Tibial artery (tissue), 4 donors: ENCODE results near the gene ECI1.

Experiments
- DNase-seq, 2 donors: peaks; one replicate each; pipeline ENCODE4 v3.0.0-alpha.2; 2019
- H3K27ac ChIP-seq, 2 donors: fragments of 200-600 bp; sonication (generic) in 1 of 2; 1 replicate in 1 of 2; 2 replicates in 1 of 2; pipeline ENCODE4 v1.5.1; 2018 to 2019; ENCODE audit warnings: mild to moderate bottlenecking in 1 of 2
- H3K27me3 ChIP-seq, 2 donors: fragments of 200-600 bp; sonication (generic) in 1 of 2; one replicate each; pipeline versions ENCODE4 v1.5.1 to v1.6.0; 2016 to 2019
- H3K36me3 ChIP-seq, 3 donors: fragments of 200-600 bp; sonication (generic) in 2 of 3; one replicate each; pipeline ENCODE4 v1.5.1; 2016 to 2019; ENCODE audit warnings: mild to moderate bottlenecking in 2 of 3
- H3K4me1 ChIP-seq, 4 donors: fragments of 200-600 bp; sonication (generic) in 2 of 4; 1 replicate in 3 of 4; 2 replicates in 1 of 4; pipeline ENCODE4 v1.5.1; 2016 to 2019
- H3K4me3 ChIP-seq, 2 donors: fragments of 200-600 bp; sonication (generic) in 1 of 2; 1 replicate in 1 of 2; 2 replicates in 1 of 2; pipeline ENCODE4 v1.5.1; 2018 to 2019; ENCODE audit warnings: mild to moderate bottlenecking in 2 of 2
- H3K9me3 ChIP-seq, 3 donors: fragments of 200-600 bp; sonication (generic) in 1 of 3; one replicate each; pipeline ENCODE4 v1.5.1; 2016 to 2019
- intact Hi-C: fragments of 100-400 bp; cut with DNase I; formaldehyde crosslinking; loops from one replicate; pipeline ENCODE4 v1.15.0; 2023; ENCODE audit warnings: low total_unique reads
- TF ChIP-seq, protein P1 (sequence below), 2 experiments: fragments of 200-600 bp in 1 of 2; fragments of 450-650 bp in 1 of 2; IDR thresholded peaks; one replicate each; pipeline ENCODE4 v1.5.1; 2017 to 2019; ENCODE audit warnings: antibody characterized with exemption in 2 of 2, mild to moderate bottlenecking in 1 of 2, moderate library complexity in 1 of 2

ECI1 gene

DNA sequence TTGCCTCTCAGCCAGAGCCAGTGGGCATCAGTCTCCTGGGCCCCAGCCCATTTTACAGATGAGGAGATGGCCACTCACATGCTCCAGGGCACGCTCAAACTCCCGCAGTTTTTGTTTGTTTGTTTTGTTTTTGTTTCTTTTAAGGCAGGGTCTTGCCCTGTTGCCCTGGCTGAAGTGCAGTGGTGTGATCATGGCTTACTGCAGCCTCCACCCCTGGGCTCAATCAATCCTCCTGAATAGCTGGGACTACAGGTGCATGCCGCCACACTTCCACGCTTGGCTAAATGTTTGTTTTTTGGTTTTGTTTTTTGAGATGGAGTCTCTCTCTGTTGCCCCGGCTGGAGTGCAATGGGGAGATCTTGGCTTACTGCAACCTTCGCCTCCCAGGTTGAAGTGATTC is 24.5 kb downstream of the ECI1 start:
- H3K4me1 ChIP-seq = peaks cover 0 to 33% (median 19%) of the 10 kb centered on the region in 4 donors
- DNase-seq = no peak
- TF ChIP-seq, protein P1, sequence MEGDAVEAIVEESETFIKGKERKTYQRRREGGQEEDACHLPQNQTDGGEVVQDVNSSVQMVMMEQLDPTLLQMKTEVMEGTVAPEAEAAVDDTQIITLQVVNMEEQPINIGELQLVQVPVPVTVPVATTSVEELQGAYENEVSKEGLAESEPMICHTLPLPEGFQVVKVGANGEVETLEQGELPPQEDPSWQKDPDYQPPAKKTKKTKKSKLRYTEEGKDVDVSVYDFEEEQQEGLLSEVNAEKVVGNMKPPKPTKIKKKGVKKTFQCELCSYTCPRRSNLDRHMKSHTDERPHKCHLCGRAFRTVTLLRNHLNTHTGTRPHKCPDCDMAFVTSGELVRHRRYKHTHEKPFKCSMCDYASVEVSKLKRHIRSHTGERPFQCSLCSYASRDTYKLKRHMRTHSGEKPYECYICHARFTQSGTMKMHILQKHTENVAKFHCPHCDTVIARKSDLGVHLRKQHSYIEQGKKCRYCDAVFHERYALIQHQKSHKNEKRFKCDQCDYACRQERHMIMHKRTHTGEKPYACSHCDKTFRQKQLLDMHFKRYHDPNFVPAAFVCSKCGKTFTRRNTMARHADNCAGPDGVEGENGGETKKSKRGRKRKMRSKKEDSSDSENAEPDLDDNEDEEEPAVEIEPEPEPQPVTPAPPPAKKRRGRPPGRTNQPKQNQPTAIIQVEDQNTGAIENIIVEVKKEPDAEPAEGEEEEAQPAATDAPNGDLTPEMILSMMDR (IDR thresholded peaks at IDR 0.05) = no peak
- no peak overlapping the region for H3K4me3 ChIP-seq
- peaks cover 33 to 42% (median 42%) of the 10 kb centered on the region in 3 donors for H3K36me3 ChIP-seq
- H3K27me3 ChIP-seq = no peaks in the 10 kb centered on the region
- no peaks in the 10 kb centered on the region for H3K9me3 ChIP-seq
- intact Hi-C loops = loop anchor here (10.0 kb wide), 1 partner anchor 1492 kb away; no protein-coding TSS in a partner anchor
- no peak overlapping the region for H3K27ac ChIP-seq

DNA sequence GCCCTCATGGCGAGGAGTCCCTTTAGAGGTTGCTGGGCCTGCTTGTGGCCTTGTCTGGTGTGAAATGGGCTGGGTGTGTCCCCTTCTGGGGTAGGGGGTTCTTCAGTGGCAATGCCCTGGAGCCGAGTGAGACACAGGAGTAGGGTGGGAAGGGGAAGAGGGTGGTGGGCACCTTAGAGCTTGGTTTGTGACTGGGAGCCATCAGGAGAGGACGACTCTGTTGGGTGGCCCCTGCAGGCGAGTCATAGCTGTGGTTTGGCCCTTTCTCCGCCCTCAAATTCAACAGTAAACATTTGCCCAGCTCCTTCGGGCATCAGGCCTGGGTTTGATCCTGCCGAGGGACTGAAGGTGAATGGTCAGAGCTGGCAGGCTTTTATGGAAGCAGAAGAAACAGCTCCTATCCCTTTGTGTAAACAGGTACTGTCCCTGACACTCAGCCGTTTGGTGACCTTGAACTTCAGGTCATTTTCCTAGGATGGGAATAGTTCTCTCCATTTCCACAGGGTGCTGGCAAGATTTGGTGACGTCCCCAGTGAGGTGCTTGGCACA is 25.1 kb downstream of the ECI1 start:
- intact Hi-C loops = loop anchor here (10.0 kb wide), 1 partner anchor 1492 kb away; no protein-coding TSS in a partner anchor
- peaks cover 28 to 36% (median 36%) of the 10 kb centered on the region in 3 donors for H3K36me3 ChIP-seq

DNA sequence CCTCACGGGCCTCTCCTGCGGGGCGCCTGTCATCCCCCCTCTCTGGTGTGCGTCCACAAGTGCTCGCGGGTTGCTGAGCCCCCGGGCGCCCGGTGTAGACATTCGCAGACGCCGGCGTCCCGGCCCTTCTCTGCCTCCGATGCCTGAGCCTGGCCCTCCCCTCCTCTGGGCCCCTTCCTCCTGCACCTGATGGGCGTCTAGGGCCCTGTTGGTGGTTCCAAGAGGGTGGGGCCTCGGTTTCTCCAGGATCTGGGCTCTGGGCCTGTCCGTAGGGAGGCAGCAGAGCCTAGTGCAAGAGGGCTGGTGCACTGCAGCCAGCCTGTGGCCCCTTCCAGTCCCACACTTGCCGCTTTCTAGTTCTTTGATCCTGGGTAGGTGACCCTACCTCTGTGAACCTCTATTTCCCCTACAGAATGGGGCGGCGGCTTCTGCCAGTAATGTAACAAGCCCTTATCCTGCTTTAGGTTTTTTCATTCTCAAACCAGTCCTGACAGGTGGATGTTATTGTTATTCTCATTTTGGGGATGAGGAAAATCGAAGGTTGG is 27.4 kb downstream of the ECI1 start:
- intact Hi-C loops = loop anchor here (5.0 to 10.0 kb wide), 2 partner anchors 43 to 1489 kb away; partner anchors contain the start of gene RNPS1

More for the DNA sequence above, 25.1 kb downstream of the ECI1 start:
- no peak for DNase-seq
- Histone ChIP-seq H3K9me3 (no peaks in the 10 kb centered on the region), H3K4me1 (peaks cover 0 to 33% (median 19%) of the 10 kb centered on the region in 4 donors), H3K27ac (no peak overlapping the region), H3K4me3 (no peak overlapping the region), H3K27me3 (no peaks in the 10 kb centered on the region)
- TF ChIP-seq, protein P1 (IDR thresholded peaks at IDR 0.05) = no peak

DNA sequence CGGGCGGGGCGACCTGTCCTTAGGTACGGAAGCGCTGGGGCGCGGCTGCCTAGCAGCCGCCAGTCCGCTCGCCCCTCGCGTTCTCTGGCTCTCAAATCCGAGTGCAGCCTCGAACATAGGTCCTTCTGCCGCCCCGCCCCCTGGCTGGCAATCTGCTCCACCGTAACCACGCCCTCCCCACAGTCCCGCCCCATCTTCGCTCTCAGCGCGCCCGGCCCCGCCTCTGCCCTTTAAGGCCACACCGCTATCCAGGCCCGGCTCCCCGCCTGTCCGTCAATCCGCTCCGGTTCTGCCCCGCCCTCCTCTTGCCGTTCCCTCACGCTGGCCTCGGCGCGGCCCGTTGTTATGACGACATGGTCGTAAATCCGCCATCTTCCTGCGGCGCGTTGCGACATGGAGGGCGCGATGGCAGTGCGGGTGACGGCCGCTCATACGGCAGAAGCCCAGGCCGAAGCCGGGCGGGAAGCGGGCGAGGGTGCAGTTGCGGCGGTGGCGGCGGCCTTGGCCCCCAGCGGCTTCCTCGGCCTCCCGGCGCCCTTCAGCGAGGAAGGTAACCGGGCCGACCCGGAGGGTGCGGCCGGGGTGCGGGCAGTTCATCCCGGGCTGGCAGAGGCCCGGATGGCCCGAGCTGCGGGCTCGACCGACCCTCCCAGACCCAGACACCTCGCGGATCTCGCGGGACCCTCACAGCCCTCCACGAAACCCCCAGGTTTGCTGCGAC is 28.0 kb downstream of the ECI1 start, which contains the start of gene E4F1:
TSS of gene E4F1 (plus strand) at position 371 of the 721 bp plus-strand sequence. CDS start at position 394, 23 bp downstream.
- TF ChIP-seq, protein P1 (IDR thresholded peaks at IDR 0.05) = no peak
- Histone ChIP-seq H3K27me3 (no peaks in the 10 kb centered on the region), H3K27ac (peak within 1 kb of the TSS; percentile 83 to 85), H3K36me3 (peaks cover 4 to 7% (median 6%) of the 10 kb centered on the region in 3 donors), H3K4me1 (peaks cover 0 to 33% (median 19%) of the 10 kb centered on the region in 4 donors), H3K4me3 (peak within 1 kb of the TSS; percentile 89 to 91), H3K9me3 (no peaks in the 10 kb centered on the region)
- intact Hi-C loops = loop anchor here (5.0 to 10.0 kb wide), 2 partner anchors 44 to 1489 kb away; partner anchors contain the start of gene RNPS1
- DNase-seq = peak; percentile 99 to 100

More for the DNA sequence above, 27.4 kb downstream of the ECI1 start:
- peak; percentile 40 to 81 for DNase-seq
- TF ChIP-seq, protein P1 (IDR thresholded peaks at IDR 0.05) = no peak
- Histone ChIP-seq H3K4me1 (peaks cover 0 to 33% (median 19%) of the 10 kb centered on the region in 4 donors), H3K27me3 (no peaks in the 10 kb centered on the region), H3K36me3 (peaks cover 10 to 13% (median 13%) of the 10 kb centered on the region in 3 donors), H3K4me3 (peak overlapping the region; percentile 89 to 91), H3K9me3 (no peaks in the 10 kb centered on the region), H3K27ac (peak overlapping the region; percentile 83 to 85)

DNA sequence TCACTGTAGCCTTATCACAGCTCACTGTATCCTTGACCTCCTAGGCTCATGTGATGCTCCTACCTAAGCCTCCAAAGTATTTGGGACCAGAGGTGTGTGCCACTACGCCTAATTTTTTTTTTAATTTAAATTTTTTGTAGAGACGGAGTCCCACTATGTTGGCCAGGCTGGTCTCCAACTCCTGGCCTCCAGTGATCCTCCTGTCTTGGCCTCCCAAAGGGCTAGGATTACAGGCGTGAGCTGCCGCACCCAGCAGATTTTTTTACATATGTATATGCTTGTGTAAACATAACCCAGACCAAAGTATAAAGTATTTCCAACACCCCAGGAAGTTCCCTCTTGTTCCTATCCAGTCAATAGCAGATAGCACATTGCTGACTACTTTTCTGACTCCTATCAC is 35.1 kb downstream of the ECI1 start:
- no peak overlapping the region for H3K4me3 ChIP-seq
- no peaks in the 10 kb centered on the region for H3K27me3 ChIP-seq
- no peaks in the 10 kb centered on the region for H3K9me3 ChIP-seq
- H3K4me1 ChIP-seq = peaks cover 3 to 29% (median 22%) of the 10 kb centered on the region in 4 donors
- TF ChIP-seq, protein P1 (IDR thresholded peaks at IDR 0.05) = no peak
- no peak overlapping the region for H3K27ac ChIP-seq
- intact Hi-C loops = no loop called here
- no peak for DNase-seq
- H3K36me3 ChIP-seq = peaks cover 0 to 9% (median 8%) of the 10 kb centered on the region in 3 donors
